GM12891 (cell line): ENCODE data around the gene EEF1A1.
A peak's percentile ranks its signal among the peaks of the same experiment; 100 is the strongest.

ENCODE experiments used
- POLR2A ChIP-seq: IDR thresholded peaks from 2 replicates; pipeline ENCODE4 v1.6.1; 2011; ENCODE audit warnings: low read depth, low read length, control low read depth
- POLR2AphosphoS5 ChIP-seq: IDR thresholded peaks from 2 replicates; pipeline ENCODE4 v1.6.1; 2011; ENCODE audit warnings: low read depth, low read length, control low read depth
- SPI1 ChIP-seq: IDR thresholded peaks from 2 replicates; pipeline ENCODE4 v1.6.1; 2011; ENCODE audit warnings: low read depth, low read length, control low read depth
- TAF1 ChIP-seq: IDR thresholded peaks from 2 replicates; pipeline ENCODE4 v1.6.1; 2011; ENCODE audit warnings: low read depth, low read length, control low read depth

DNA sequence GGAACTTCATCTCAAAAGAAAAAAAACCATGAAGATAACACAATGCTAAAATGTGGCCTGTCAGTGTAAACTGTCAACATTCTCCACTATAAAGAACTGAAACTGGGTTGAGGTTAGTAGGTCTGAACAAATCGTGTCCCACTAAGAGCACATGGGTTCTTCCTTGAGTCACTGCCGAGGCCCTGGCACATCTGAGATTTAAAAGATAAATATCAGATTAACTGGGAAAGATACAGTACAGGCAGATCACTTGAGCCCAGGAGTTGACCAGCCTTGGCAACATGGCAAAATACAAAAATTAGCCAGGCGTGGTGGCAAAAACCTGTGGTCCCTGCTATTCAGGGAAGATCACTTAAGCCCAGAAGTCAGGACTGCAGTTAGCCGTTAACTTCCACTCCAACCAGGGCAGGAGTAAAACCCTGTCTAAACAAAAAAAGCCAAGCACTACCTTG, 5.6 kb downstream of the EEF1A1 start:
- peak; percentile 92 for TF ChIP-seq POLR2AphosphoS5
- peak; percentile 82 for TF ChIP-seq POLR2A
- no peak; the same call in 1 of the 2 replicates for TF ChIP-seq TAF1
- TF ChIP-seq SPI1: peak; percentile 87
